Right lobe of liver (tissue), 4 donors: ENCODE data around the gene SLC22A5.

Source experiments
- CTCF ChIP-seq, 4 donors: fragments of 200-600 bp in 3 of 4; fragments of 450-650 bp in 1 of 4; IDR thresholded peaks; one replicate each; pipeline versions ENCODE4 v1.5.1 to v1.8.0; 2016 to 2022; ENCODE audit warnings: antibody characterized with exemption in 4 of 4, mild to moderate bottlenecking in 2 of 4
- POLR2A ChIP-seq: fragments of 450-650 bp; IDR thresholded peaks from one replicate; pipeline ENCODE4 v1.6.1; 2017; ENCODE audit warnings: antibody characterized with exemption, mild to moderate bottlenecking
- donor health status: DM: no; HTN: no; CAD: no.
- donor health status: DM: no; HTN: no; CAD: no.
- donor health status: DM: no; HTN: yes; CAD: no.

DNA sequence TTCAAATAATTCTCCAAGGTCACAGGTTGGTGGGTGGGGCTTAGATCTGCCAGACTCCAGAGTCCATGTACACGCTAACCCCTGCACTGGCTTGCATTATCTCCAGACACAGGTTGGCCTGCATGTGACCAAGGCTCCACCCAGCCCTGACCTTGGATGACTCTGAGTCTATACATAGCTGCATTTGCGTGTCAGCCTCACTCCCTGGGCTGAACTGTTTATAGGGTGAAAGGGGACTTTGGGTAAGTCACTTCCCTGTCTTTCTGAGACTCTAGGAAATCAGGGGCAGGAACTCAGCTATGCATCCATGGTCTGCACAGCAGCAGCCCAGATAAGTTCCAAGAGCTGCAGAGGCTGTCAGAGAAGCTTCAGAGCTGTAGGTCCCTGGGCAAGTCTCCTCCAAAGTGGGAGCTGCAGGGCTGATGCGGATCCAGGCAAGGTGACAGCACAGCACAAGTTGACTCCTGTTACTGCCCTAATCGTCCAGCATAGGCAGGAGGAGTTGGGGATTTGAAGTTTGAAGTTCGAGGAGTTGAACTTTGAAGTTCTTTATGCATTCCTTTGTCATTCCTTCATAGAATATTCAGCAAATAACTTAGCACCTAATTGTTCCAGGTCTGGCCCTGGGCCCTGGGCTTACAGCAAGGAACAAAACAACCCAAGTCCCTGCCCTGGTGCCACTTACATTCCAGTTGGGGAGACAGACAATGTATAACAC, 53.4 kb downstream of the SLC22A5 start:
- no peak for TF ChIP-seq CTCF (IDR thresholded peaks at IDR 0.05)
- TF ChIP-seq POLR2A: no peak
